K562 (cell line): ENCODE results near the gene C17orf114.
A peak's percentile ranks its signal among the peaks of the same experiment; 100 is the strongest.

ENCODE experiments used
- ATF1 ChIP-seq, 2 experiments: fragments of 450-650 bp in 1 of 2; IDR thresholded peaks; 2 replicates each; pipeline ENCODE4 v1.6.1; 2016; ENCODE audit warnings: missing compliant biosample characterization in 1 of 2, missing genetic modification characterization in 1 of 2
- EP300 ChIP-seq: IDR thresholded peaks from 2 replicates; pipeline ENCODE4 v1.6.1; 2012; ENCODE audit warnings: low read length, improper control_type of control experiment
- NFRKB ChIP-seq: fragments of 450-650 bp; IDR thresholded peaks from 2 replicates; pipeline ENCODE4 v1.6.1; 2016; ENCODE audit warnings: low read depth
- NRF1 ChIP-seq, 2 experiments: fragments of 450-650 bp; IDR thresholded peaks in 1 of 2; conservative IDR thresholded peaks in 1 of 2; 2 replicates each; pipeline ENCODE4 v1.6.1; 2014; ENCODE audit warnings: mild to moderate bottlenecking in 2 of 2
- POLR2AphosphoS2 ChIP-seq: IDR thresholded peaks from 2 replicates; pipeline ENCODE4 v1.6.1; 2012; ENCODE audit warnings: low read length, improper control_type of control experiment
- POLR2AphosphoS5 ChIP-seq: IDR thresholded peaks from 2 replicates; pipeline ENCODE4 v1.6.1; 2011; ENCODE audit warnings: mild to moderate bottlenecking, low read depth, low read length, moderate library complexity; ENCODE audit not compliant: control insufficient read depth, insufficient read depth
- TAF1 ChIP-seq: IDR thresholded peaks from 2 replicates; pipeline ENCODE4 v1.6.1; 2011; ENCODE audit warnings: mild to moderate bottlenecking, low read length, moderate library complexity; ENCODE audit not compliant: insufficient read depth, control insufficient read depth, severe bottlenecking; ENCODE audit errors: extremely low read depth
- TGIF2 ChIP-seq: sonication (generic); formaldehyde crosslinking; IDR thresholded peaks from 2 replicates; pipeline ENCODE4 v1.8.1; 2022; ENCODE audit warnings: mild to moderate bottlenecking, missing genetic modification reagents, moderate library complexity
- ZFPM2 ChIP-seq: fragments of 250-450 bp; sonication (Bioruptor Pico); IDR thresholded peaks from 2 replicates; pipeline ENCODE4 v1.5.1; 2022; ENCODE audit warnings: mild to moderate bottlenecking
- TF ChIP-seq, protein P1 (sequence below): fragments of 450-650 bp; IDR thresholded peaks from 2 replicates; pipeline ENCODE4 v1.6.1; 2018; ENCODE audit not compliant: partially characterized antibody
- TF ChIP-seq, protein P2 (sequence below): sonication (generic); formaldehyde crosslinking; IDR thresholded peaks from 2 replicates; pipeline ENCODE4 v1.8.0; 2022; ENCODE audit warnings: mild to moderate bottlenecking, missing genetic modification reagents
- TF ChIP-seq, protein P3 (sequence below), 3 experiments: IDR thresholded peaks in 2 of 3; conservative IDR thresholded peaks in 1 of 3; 2 replicates each; pipeline ENCODE4 v1.5.1; 2011 to 2012; ENCODE audit warnings: low read length in 3 of 3, mild to moderate bottlenecking in 3 of 3, control low read depth in 2 of 3, improper control_type of control experiment in 1 of 3, inconsistent platforms in 1 of 3, low read depth in 1 of 3, mixed read lengths in 1 of 3, moderate library complexity in 1 of 3; ENCODE audit not compliant: insufficient read depth in 2 of 3

DNA sequence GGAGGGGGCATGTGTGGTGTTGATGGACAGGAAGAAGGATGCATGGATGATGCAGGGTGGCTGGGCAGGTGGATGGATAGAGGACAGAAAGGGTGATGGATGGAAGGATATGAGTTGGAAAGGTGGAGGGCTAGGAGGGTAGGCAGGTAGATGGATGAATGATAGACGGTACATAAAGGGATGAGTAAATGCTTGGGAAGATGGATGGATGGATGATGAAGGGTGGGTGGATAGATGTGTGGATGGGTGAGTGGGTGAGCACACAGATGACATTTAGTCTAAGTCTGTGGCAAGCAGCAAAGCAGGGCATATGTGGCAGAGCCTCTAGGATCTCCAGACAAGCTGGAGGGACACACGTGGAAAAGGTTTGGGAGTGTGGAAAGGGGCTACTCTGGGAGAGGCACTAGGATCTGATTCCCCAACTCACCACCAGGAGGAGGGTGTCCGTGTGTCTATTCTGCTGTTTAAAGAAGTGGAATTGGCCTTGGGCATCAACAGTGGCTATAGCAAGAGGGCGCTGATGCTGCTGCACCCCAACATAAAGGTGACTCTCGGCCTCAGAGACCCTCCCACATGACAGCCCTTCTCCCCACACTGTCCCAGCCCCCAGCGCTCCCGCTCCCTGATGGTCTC, 13.0 kb upstream of the C17orf114 start:
- TF ChIP-seq NRF1 (conservative IDR thresholded peaks at IDR 0.05 in 1 of 2, IDR thresholded peaks at IDR 0.05 in 1 of 2): no peak
- no peak for TF ChIP-seq EP300
- TF ChIP-seq ZFPM2 (CRISPR knock-in tag): no peak
- TF ChIP-seq, protein P1, sequence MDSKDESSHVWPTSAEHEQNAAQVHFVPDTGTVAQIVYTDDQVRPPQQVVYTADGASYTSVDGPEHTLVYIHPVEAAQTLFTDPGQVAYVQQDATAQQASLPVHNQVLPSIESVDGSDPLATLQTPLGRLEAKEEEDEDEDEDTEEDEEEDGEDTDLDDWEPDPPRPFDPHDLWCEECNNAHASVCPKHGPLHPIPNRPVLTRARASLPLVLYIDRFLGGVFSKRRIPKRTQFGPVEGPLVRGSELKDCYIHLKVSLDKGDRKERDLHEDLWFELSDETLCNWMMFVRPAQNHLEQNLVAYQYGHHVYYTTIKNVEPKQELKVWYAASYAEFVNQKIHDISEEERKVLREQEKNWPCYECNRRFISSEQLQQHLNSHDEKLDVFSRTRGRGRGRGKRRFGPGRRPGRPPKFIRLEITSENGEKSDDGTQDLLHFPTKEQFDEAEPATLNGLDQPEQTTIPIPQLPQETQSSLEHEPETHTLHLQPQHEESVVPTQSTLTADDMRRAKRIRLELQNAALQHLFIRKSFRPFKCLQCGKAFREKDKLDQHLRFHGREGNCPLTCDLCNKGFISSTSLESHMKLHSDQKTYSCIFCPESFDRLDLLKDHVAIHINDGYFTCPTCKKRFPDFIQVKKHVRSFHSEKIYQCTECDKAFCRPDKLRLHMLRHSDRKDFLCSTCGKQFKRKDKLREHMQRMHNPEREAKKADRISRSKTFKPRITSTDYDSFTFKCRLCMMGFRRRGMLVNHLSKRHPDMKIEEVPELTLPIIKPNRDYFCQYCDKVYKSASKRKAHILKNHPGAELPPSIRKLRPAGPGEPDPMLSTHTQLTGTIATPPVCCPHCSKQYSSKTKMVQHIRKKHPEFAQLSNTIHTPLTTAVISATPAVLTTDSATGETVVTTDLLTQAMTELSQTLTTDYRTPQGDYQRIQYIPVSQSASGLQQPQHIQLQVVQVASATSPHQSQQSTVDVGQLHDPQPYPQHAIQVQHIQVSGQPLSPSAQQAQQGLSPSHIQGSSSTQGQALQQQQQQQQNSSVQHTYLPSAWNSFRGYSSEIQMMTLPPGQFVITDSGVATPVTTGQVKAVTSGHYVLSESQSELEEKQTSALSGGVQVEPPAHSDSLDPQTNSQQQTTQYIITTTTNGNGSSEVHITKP: no peak
- TF ChIP-seq NFRKB: no peak
- TF ChIP-seq POLR2AphosphoS5: no peak
- TF ChIP-seq, protein P2, sequence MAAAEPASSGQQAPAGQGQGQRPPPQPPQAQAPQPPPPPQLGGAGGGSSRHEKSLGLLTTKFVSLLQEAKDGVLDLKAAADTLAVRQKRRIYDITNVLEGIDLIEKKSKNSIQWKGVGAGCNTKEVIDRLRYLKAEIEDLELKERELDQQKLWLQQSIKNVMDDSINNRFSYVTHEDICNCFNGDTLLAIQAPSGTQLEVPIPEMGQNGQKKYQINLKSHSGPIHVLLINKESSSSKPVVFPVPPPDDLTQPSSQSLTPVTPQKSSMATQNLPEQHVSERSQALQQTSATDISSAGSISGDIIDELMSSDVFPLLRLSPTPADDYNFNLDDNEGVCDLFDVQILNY: no peak
- TF ChIP-seq TGIF2: no peak
- no peak for TF ChIP-seq TAF1
- TF ChIP-seq ATF1 (CRISPR knock-in tag; IDR thresholded peaks at IDR 0.05): no peak
- TF ChIP-seq ATF1 (tag; IDR thresholded peaks at IDR 0.05): no peak
- TF ChIP-seq, protein P3, sequence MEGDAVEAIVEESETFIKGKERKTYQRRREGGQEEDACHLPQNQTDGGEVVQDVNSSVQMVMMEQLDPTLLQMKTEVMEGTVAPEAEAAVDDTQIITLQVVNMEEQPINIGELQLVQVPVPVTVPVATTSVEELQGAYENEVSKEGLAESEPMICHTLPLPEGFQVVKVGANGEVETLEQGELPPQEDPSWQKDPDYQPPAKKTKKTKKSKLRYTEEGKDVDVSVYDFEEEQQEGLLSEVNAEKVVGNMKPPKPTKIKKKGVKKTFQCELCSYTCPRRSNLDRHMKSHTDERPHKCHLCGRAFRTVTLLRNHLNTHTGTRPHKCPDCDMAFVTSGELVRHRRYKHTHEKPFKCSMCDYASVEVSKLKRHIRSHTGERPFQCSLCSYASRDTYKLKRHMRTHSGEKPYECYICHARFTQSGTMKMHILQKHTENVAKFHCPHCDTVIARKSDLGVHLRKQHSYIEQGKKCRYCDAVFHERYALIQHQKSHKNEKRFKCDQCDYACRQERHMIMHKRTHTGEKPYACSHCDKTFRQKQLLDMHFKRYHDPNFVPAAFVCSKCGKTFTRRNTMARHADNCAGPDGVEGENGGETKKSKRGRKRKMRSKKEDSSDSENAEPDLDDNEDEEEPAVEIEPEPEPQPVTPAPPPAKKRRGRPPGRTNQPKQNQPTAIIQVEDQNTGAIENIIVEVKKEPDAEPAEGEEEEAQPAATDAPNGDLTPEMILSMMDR (IDR thresholded peaks at IDR 0.05 in 2 of 3, conservative IDR thresholded peaks at IDR 0.05 in 1 of 3; ENCODE audit: insufficient read depth in 2 of 3, low read depth in 1 of 3, low read length in 3 of 3): peak; percentile 61 to 75 (median 72)
- TF ChIP-seq POLR2AphosphoS2: no peak
